Measurements from ENCODE around the gene SUFU. TPM values are rescaled to one million over a fixed set of nuclear protein-coding genes. Genes with fewer than 3 reads are reported as not detected.

SUFU gene
- total RNA-seq (2012; rRNA removed) (2.2 TPM in 2 replicates), polyA plus RNA-seq (2012; rRNA removed) (10.0 and 11.0 TPM in 2 replicates), Bru-seq, nascent RNA (percentile 76 among the genes with signal in this experiment), BruChase-seq, experiment 1, labeled RNA remaining after a 6-hour chase (percentile 85 among the genes with signal in this experiment), BruChase-seq, experiment 2, labeled RNA remaining after a 2-hour chase (percentile 77 among the genes with signal in this experiment)
- 6.7 and 10.8 TPM in 2 replicates for polyA plus RNA-seq (2012; cell fraction: cytosol; rRNA removed)
- polyA plus RNA-seq (2012; cell fraction: nucleus; rRNA removed; ENCODE audit: low replicate concordance): 15.7 and 18.1 TPM in 2 replicates
- long read RNA-seq, partial matches to known transcripts: 0 of 23 reads
- long read RNA-seq, other reads (novel, unspliced or antisense): 23 of 23 reads

- peak within 1 kb of the TSS; percentile 85 for H3K14ac ChIP-seq (replicated peaks; ENCODE audit: low read depth, low read length)
- H3K56ac ChIP-seq (ENCODE audit: extremely low read depth, insufficient read depth, low read length): peak within 1 kb of the TSS; percentile 49; the same call in 1 of the 2 replicates
- dilution Hi-C loops (cut with HindIII; ENCODE audit: low sequenced_read_pairs, unreplicated experiment) (loop anchor here (10.0 kb wide), 1 partner anchor 71 kb away; no protein-coding TSS in a partner anchor), intact Hi-C loops (cut with micrococcal nuclease) (loop anchor here (1.0 to 5.0 kb wide), 3 partner anchors 80 to 209 kb away; partner anchors contain the start of genes ARL3 and SFXN2), in situ Hi-C loops (cut with MboI; ENCODE audit: low sequenced_read_pairs) (no loop called here)
- H2AK9ac ChIP-seq (replicated peaks; ENCODE audit: low read depth, low read length, poor library complexity): peak within 1 kb of the TSS; percentile 96
- ChIA-PET CTCF (interaction anchor here (0.9 to 2.4 kb wide), 8 partner anchors 9 to 124 kb away, joined by 3 to 16 read pairs (median 5); no protein-coding TSS in a partner anchor), POLR2A (ENCODE audit: unreplicated experiment) (interaction anchor here (0.6 kb wide), 1 partner anchor 90 kb away, joined by 3 read pairs; no protein-coding TSS in a partner anchor)
- H3K18ac ChIP-seq (ENCODE audit: low read depth, low read length): peak within 1 kb of the TSS; percentile 16
- H4K20me1 ChIP-seq (ENCODE audit: insufficient read depth, low read length): peaks cover 46% of the 10 kb centered on the region
- ATAC-seq (ENCODE audit: low read depth) (peak; percentile 73), DNase-seq (peak; percentile 99)
- peaks cover 2% of the 10 kb centered on the region; the same call in 1 of the 2 replicates for H3K36me3 ChIP-seq (ENCODE audit: control insufficient read depth, insufficient read depth, low read length)
- peak within 1 kb of the TSS; percentile 83 for H3K9ac ChIP-seq (ENCODE audit: low read depth, low read length)
- peaks cover 7 to 54% of the 10 kb centered on the region in 2 experiments for H3K79me1 ChIP-seq (ENCODE audit: low read depth in 1 of 2, low read length in 2 of 2)
- WGBS, 2 experiments (ENCODE audit: extremely low coverage in 2 of 2, insufficient read length in 1 of 2): 1% methylated on average over 27 of the region's 44 CpGs; no CpG with 5 or more reads in 1 of the 2 experiments
- H4K8ac ChIP-seq (ENCODE audit: low read depth in 2 of 2, low read length in 2 of 2): peak within 1 kb of the TSS; percentile 18 to 73; a peak in 1 of 4 replicates
- peak within 1 kb of the TSS; percentile 96 for H3K4me3 ChIP-seq (ENCODE audit: insufficient read depth, low read depth, low read length)
- peak within 1 kb of the TSS; percentile 90 for H2AK5ac ChIP-seq (ENCODE audit: low read depth, low read length)
- peaks cover 3% of the 10 kb centered on the region for H3K4me1 ChIP-seq (ENCODE audit: control insufficient read depth, insufficient read depth, low read length)
- peak within 1 kb of the TSS; percentile 96 for H2AFZ ChIP-seq (replicated peaks; ENCODE audit: low read length, poor library complexity)
- no peak within 1 kb of the TSS for H2BK15ac ChIP-seq (ENCODE audit: low read depth, low read length)
- H3K27ac ChIP-seq (ENCODE audit: insufficient read depth, low read length): peak within 1 kb of the TSS; percentile 83
- peak within 1 kb of the TSS; percentile 82 for H4K91ac ChIP-seq (ENCODE audit: insufficient read depth, low read depth, low read length)
- peak within 1 kb of the TSS; percentile 3; the same call in 1 of the 2 replicates for H4K5ac ChIP-seq (ENCODE audit: low read depth, low read length)
- H3K9me3 ChIP-seq (ENCODE audit: control insufficient read depth, insufficient read depth, low read length): no peaks in the 10 kb centered on the region
- H3K9me1 ChIP-seq (ENCODE audit: insufficient read depth, low read length): peaks cover 8% of the 10 kb centered on the region
- no TSS peak for BruUV-seq (replicated peaks)
- H2BK120ac ChIP-seq (ENCODE audit: low read depth, low read length): peak within 1 kb of the TSS; percentile 3; the same call in 1 of the 2 replicates
- H3K23ac ChIP-seq (ENCODE audit: low read depth, low read length): peak within 1 kb of the TSS; percentile 91
- peak within 1 kb of the TSS; percentile 95 for H3K4me2 ChIP-seq (ENCODE audit: low read depth, low read length)
- H3K4ac ChIP-seq (ENCODE audit: low read depth, low read length): peak within 1 kb of the TSS; percentile 63; the same call in 1 of the 2 replicates
- no peaks in the 10 kb centered on the region for H3K27me3 ChIP-seq (ENCODE audit: control insufficient read depth, insufficient read depth, low read length)
- peak within 1 kb of the TSS; percentile 76 for H2BK5ac ChIP-seq (ENCODE audit: low read depth, low read length, poor library complexity, severe bottlenecking)
- no peak within 1 kb of the TSS for H2BK20ac ChIP-seq (ENCODE audit: low read depth, low read length)
- TF ChIP-seq CEBPB (IDR thresholded peaks at IDR 0.05; ENCODE audit: low read depth, low read length) (no peak), ELK1 (IDR thresholded peaks at IDR 0.05; ENCODE audit: borderline replicate concordance, low read depth, low read length) (no peak), BHLHE40 (IDR thresholded peaks at IDR 0.05; ENCODE audit: low read depth, low read length) (peak; percentile 5; the same call in 1 of the 2 replicates), SMC3 (IDR thresholded peaks at IDR 0.05; ENCODE audit: low read depth, low read length) (peak; percentile 96), RFX5 (IDR thresholded peaks at IDR 0.05; ENCODE audit: low read depth, low read length) (no peak), CTCF (conservative IDR thresholded peaks at IDR 0.05; ENCODE audit: low read depth, low read length) (peak; percentile 96), RAD21 (IDR thresholded peaks at IDR 0.05; ENCODE audit: low read length) (peak; percentile 90), USF2 (IDR thresholded peaks at IDR 0.05; ENCODE audit: low read depth, low read length) (no peak; the same call in 1 of the 2 replicates), RCOR1 (IDR thresholded peaks at IDR 0.05; ENCODE audit: insufficient replicate concordance, low read length) (no peak)
These were observed at the start of gene SUFU for GRCh38 chr10:102503264-102504178. Gene SUFU, plus strand, starts transcription at chr10:102503972. Its CDS starts 181 bp downstream, at chr10:102504153.

Measured in IMR-90 (cell line).